COLO829 (cell line): ENCODE measurements around the gene WIPF1.
A peak's percentile ranks its signal among the peaks of the same experiment; 100 is the strongest.

Experiments used
- DNase-seq: peaks from one replicate; pipeline ENCODE4 v3.0.0; 2012; ENCODE audit warnings: low spot score

WIPF1 gene

GRCh38 chr2:174540893-174541292 lies 56.7 kb downstream of the WIPF1 start:
- no peak for DNase-seq

- DNase-seq = no peak
These were observed 61.6 kb downstream of the WIPF1 start for GRCh38 chr2:174535757-174536703.

- DNase-seq = no peak
These were observed 62.5 kb downstream of the WIPF1 start for GRCh38 chr2:174535083-174535482.

- DNase-seq = no peak
These were observed 67.7 kb downstream of the WIPF1 start for GRCh38 chr2:174529916-174530315.

GRCh38 chr2:174527959-174528358 lies 69.6 kb downstream of the WIPF1 start:
- DNase-seq = no peak

GRCh38 chr2:174527101-174527721 lies 70.4 kb downstream of the WIPF1 start:
- peak; percentile 45 for DNase-seq

- no peak for DNase-seq
These were observed 73.1 kb downstream of the WIPF1 start for GRCh38 chr2:174524527-174524926.

- no peak for DNase-seq
These were observed 75.1 kb downstream of the WIPF1 start for GRCh38 chr2:174522553-174522952.

- DNase-seq = no peak
These were observed 79.2 kb downstream of the WIPF1 start for GRCh38 chr2:174518395-174518794.

GRCh38 chr2:174516501-174517378 lies 80.9 kb downstream of the WIPF1 start:
- DNase-seq = no peak

- DNase-seq = no peak
These were observed 85.3 kb downstream of the WIPF1 start for GRCh38 chr2:174512345-174512744.

GRCh38 chr2:174511580-174512260 lies 85.9 kb downstream of the WIPF1 start:
- no peak for DNase-seq

GRCh38 chr2:174510583-174511189 lies 86.9 kb downstream of the WIPF1 start:
- no peak for DNase-seq
